WTC11 (cell line): ENCODE results near the gene AKT2. TPM values are rescaled to one million over a fixed set of nuclear protein-coding genes. Genes with fewer than 3 reads are reported as not detected.

Experiments used
- ATAC-seq: fragments of 200-7000 bp; cut with Tn5 transposase; 2 replicates; pipeline ENCODE4 v1.10.0; 2021; ENCODE audit warnings: mild to moderate bottlenecking, moderate library complexity
- CTCF ChIA-PET: fragments of 300-600 bp; sonication (Branson Sonifier 250); formaldehyde crosslinking; loops from one replicate; lab custom pipeline; 2021; ENCODE audit warnings: antibody characterized with exemption; lab: Charles Lee
- POLR2A ChIA-PET: fragments of 350-600 bp; sonication (Branson Sonifier 250); formaldehyde crosslinking; loops from one replicate; lab custom pipeline; 2021; ENCODE audit warnings: antibody characterized with exemption; lab: Charles Lee
- DNase-seq: peaks from one replicate; pipeline ENCODE4 v3.0.0; 2021; ENCODE audit warnings: low spot score
- H3K27ac Mint-ChIP-seq: 2 replicates; pipeline ENCODE4 v1.8.0; 2021; ENCODE audit warnings: mixed read lengths
- H3K27me3 Mint-ChIP-seq: 2 replicates; pipeline ENCODE4 v1.8.0; 2021; ENCODE audit warnings: low read depth, mild to moderate bottlenecking, moderate library complexity, mixed read lengths
- H3K36me3 Mint-ChIP-seq: 2 replicates; pipeline ENCODE4 v1.8.0; 2021; ENCODE audit warnings: mixed read lengths
- H3K4me1 Mint-ChIP-seq: 2 replicates; pipeline ENCODE4 v1.8.0; 2022; ENCODE audit warnings: mixed read lengths
- H3K4me3 Mint-ChIP-seq: 2 replicates; pipeline ENCODE4 v1.8.0; 2021; ENCODE audit warnings: mild to moderate bottlenecking, moderate library complexity, mixed read lengths
- H3K9me3 Mint-ChIP-seq: 2 replicates; pipeline ENCODE4 v1.8.0; 2021; ENCODE audit warnings: mixed read lengths
- ATF1 ChIP-seq: sonication (generic); formaldehyde crosslinking; IDR thresholded peaks from 2 replicates; pipeline ENCODE4 v1.8.1; 2023; ENCODE audit warnings: mild to moderate bottlenecking, moderate library complexity, missing genetic modification reagents
- CBFB ChIP-seq: sonication (generic); formaldehyde crosslinking; IDR thresholded peaks from 2 replicates; pipeline ENCODE4 v1.8.1; 2022; ENCODE audit warnings: mild to moderate bottlenecking, low read depth, missing genetic modification reagents
- CREB1 ChIP-seq: sonication (generic); formaldehyde crosslinking; IDR thresholded peaks from 2 replicates; pipeline ENCODE4 v1.8.0; 2023; ENCODE audit warnings: mild to moderate bottlenecking, missing genetic modification reagents
- ELF4 ChIP-seq: sonication (generic); formaldehyde crosslinking; IDR thresholded peaks from 2 replicates; pipeline ENCODE4 v1.8.1; 2022; ENCODE audit warnings: low read depth, mild to moderate bottlenecking, moderate library complexity, missing genetic modification reagents
- ETV6 ChIP-seq: sonication (generic); formaldehyde crosslinking; IDR thresholded peaks from 2 replicates; pipeline ENCODE4 v1.8.1; 2022; ENCODE audit warnings: mild to moderate bottlenecking, missing genetic modification reagents
- FOXJ3 ChIP-seq: sonication (generic); formaldehyde crosslinking; IDR thresholded peaks from 2 replicates; pipeline ENCODE4 v1.9.0; 2021; ENCODE audit warnings: missing genetic modification reagents, mild to moderate bottlenecking, borderline replicate concordance
- FOXK1 ChIP-seq: sonication (generic); formaldehyde crosslinking; IDR thresholded peaks from 2 replicates; pipeline ENCODE4 v1.8.0; 2022; ENCODE audit warnings: mild to moderate bottlenecking, moderate library complexity, missing genetic modification reagents
- FOXP4 ChIP-seq: sonication (generic); formaldehyde crosslinking; IDR thresholded peaks from 2 replicates; pipeline ENCODE4 v1.8.0; 2022; ENCODE audit warnings: mild to moderate bottlenecking, missing genetic modification reagents
- GRHL2 ChIP-seq: fragments of 250-450 bp; sonication (Bioruptor Pico); IDR thresholded peaks from 2 replicates; pipeline ENCODE4 v1.8.0; 2022; ENCODE audit warnings: mild to moderate bottlenecking, moderate library complexity; ENCODE audit not compliant: insufficient replicate concordance, severe bottlenecking
- HMGA2 ChIP-seq: fragments of 250-450 bp; sonication (Bioruptor Pico); IDR thresholded peaks from 2 replicates; pipeline ENCODE4 v1.4.0; 2021; ENCODE audit warnings: mild to moderate bottlenecking, moderate library complexity
- JUN ChIP-seq: sonication (generic); formaldehyde crosslinking; IDR thresholded peaks from 2 replicates; pipeline ENCODE4 v1.8.0; 2023; ENCODE audit warnings: mild to moderate bottlenecking, missing genetic modification reagents
- NFE2L1 ChIP-seq: sonication (generic); formaldehyde crosslinking; IDR thresholded peaks from 2 replicates; pipeline ENCODE4 v1.8.1; 2023; ENCODE audit warnings: missing genetic modification reagents
- RORB ChIP-seq: fragments of 250-450 bp; sonication (Bioruptor Pico); IDR thresholded peaks from 2 replicates; pipeline ENCODE4 v1.9.0; 2021; ENCODE audit warnings: mild to moderate bottlenecking
- SMAD3 ChIP-seq: sonication (generic); formaldehyde crosslinking; IDR thresholded peaks from 2 replicates; pipeline ENCODE4 v1.8.0; 2022; ENCODE audit warnings: missing genetic modification reagents, mild to moderate bottlenecking, borderline replicate concordance
- SMAD4 ChIP-seq: sonication (generic); formaldehyde crosslinking; IDR thresholded peaks from 2 replicates; pipeline ENCODE4 v1.8.0; 2022; ENCODE audit warnings: mild to moderate bottlenecking, missing genetic modification reagents
- STAT6 ChIP-seq: sonication (generic); formaldehyde crosslinking; conservative IDR thresholded peaks from 2 replicates; pipeline ENCODE4 v1.8.1; 2023; ENCODE audit warnings: mild to moderate bottlenecking, low read depth, missing genetic modification reagents, moderate library complexity
- TP53 ChIP-seq: sonication (generic); formaldehyde crosslinking; IDR thresholded peaks from 2 replicates; pipeline ENCODE4 v1.8.1; 2023; ENCODE audit warnings: mild to moderate bottlenecking, missing genetic modification reagents
- ZNF138 ChIP-seq: sonication (generic); formaldehyde crosslinking; conservative IDR thresholded peaks from 2 replicates; pipeline ENCODE4 v1.8.1; 2022; ENCODE audit warnings: mild to moderate bottlenecking, moderate library complexity, missing genetic modification reagents
- ZNF232 ChIP-seq: sonication (generic); formaldehyde crosslinking; IDR thresholded peaks from 2 replicates; pipeline ENCODE4 v1.8.0; 2022; ENCODE audit warnings: mild to moderate bottlenecking, missing genetic modification reagents
- ZNF317 ChIP-seq: sonication (generic); formaldehyde crosslinking; IDR thresholded peaks from 2 replicates; pipeline ENCODE4 v1.8.1; 2023; ENCODE audit warnings: low read depth, mild to moderate bottlenecking, moderate library complexity, missing genetic modification reagents, borderline replicate concordance
- total RNA-seq: library from RNA; stranded (reverse); gene quantifications from 3 replicates; pipeline ENCODE4 v1.2.3, GENCODE V29; 2021
- TF ChIP-seq, protein P1 (sequence below): fragments of 250-450 bp; sonication (Bioruptor Pico); conservative IDR thresholded peaks from 2 replicates; pipeline ENCODE4 v1.9.0; 2021; ENCODE audit warnings: mild to moderate bottlenecking
- TF ChIP-seq, protein P2 (sequence below): fragments of 250-450 bp; sonication (Bioruptor Pico); IDR thresholded peaks from 2 replicates; pipeline ENCODE4 v1.9.0; 2021; ENCODE audit warnings: mild to moderate bottlenecking

AKT2 gene
- total RNA-seq, 1 experiment from 2014 or later, result 156 TPM

DNA sequence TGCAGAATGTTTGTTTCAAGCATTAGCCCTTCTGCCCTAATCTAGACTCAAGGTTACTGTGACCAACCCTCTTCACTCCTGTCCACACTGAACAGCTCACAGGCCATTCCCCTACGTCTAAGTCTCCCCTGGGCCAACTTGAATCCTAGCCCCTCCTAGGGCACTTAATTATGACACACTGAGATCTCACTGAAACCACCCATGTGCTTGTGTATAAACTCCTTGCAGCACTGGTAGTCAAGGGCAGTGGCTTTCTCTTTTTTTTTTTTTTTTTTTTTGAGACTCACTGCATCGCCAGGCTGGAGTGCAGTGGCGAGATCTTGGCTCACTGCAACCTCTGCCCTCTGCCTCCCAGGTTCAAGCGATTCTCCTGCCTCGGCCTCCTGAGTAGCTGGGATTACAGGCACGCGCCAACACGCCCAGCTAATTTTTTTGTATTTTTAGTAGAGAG is 1.9 kb upstream of the AKT2 start (continued):
- no peak for TF ChIP-seq STAT6
- TF ChIP-seq, all 79 proteins: peak for 0

DNA sequence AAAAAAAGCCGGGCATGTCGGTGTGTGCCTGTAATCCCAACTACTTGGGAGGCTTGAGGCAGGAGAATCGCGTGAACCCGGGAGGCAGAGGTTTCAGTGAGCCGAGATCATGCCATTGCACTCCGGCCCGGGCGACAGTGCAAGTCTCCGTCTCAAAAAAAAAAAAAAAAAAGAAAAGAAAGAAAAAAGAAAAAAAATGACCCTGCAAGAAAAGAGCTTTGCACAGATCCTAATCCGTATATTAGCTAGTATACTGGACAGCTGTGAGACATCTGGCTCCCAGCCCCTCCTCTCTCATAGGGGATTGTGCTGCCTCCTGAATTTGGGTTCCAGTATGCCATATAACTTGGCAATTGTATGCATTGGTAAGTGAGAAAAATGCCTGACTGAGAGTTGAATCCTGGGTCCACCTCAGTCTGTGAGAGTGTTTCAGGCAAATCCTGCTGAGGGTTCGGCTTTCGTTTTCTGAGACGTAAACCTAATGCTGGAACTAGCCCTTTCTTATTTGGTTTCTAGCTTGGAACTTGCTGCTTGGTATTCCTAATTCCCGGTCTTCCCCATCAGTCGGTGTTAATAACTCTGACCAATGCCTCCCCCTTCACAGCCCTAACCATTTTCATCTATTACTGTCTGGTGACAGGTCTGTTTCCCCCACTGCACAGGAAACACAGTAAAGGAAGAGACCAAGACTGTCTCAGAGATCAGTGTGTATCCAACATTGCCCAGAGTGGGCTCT is 1.3 kb upstream of the AKT2 start:
- H3K27me3 Mint-ChIP-seq, result no peaks in the 10 kb centered on the region
- peaks cover 21% of the 10 kb centered on the region for H3K4me1 Mint-ChIP-seq
- ChIA-PET CTCF (interaction anchor here (0.6 to 1.2 kb wide), 3 partner anchors 19 to 1151 kb away, joined by 3 to 5 read pairs (median 3); no protein-coding TSS in a partner anchor), POLR2A (no interaction called here)
- H3K36me3 Mint-ChIP-seq, result no peaks in the 10 kb centered on the region
- TF ChIP-seq TP53 (CRISPR knock-in tag), result no peak
- no peak for TF ChIP-seq SMAD3 (CRISPR knock-in tag)
- no peak for TF ChIP-seq ZNF317
- TF ChIP-seq, protein P1, sequence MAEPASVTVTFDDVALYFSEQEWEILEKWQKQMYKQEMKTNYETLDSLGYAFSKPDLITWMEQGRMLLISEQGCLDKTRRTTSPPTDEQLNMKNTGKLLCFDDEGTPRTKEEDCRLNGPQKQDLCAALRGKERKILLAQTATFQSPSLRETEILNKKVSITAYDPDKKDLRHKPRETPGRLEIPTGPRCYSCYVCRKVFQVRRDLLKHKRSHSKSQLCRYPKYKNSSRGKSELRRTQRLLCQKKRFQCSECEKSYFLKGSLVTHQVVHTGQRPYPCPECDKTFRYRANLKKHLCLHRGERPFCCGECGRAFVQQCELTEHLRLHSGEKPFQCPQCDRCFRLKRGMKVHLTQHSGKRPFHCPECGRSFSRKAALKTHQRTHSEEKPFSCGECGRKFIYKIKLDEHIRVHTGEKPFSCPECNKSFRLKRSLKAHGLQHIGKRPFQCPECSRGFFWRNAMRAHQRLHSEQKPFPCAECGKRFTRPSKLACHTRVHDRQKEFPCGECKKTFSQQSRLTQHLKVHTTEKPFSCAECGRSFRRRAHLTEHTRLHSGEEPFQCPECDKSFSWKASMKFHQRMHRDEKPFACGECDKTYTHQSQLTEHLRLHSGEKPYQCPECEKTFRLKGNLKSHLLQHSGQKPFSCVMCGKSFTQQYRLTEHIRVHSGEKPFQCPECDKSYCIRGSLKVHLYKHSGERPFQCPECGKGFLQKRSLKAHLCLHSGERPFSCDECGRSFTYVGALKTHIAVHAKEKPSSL (CRISPR knock-in tag), result no peak
- no peak for TF ChIP-seq ZNF232 (CRISPR knock-in tag)
- TF ChIP-seq GRHL2, result no peak
- TF ChIP-seq SMAD4 (CRISPR knock-in tag), result no peak
- no peak for TF ChIP-seq ZNF138 (CRISPR knock-in tag)
- no peak for TF ChIP-seq ELF4 (CRISPR knock-in tag)
- H3K9me3 Mint-ChIP-seq, result no peaks in the 10 kb centered on the region
- no peak for DNase-seq
- ATAC-seq, result no peak
- H3K4me3 Mint-ChIP-seq, result peak overlapping the region; percentile 80
- H3K27ac Mint-ChIP-seq, result peak overlapping the region; percentile 99

DNA sequence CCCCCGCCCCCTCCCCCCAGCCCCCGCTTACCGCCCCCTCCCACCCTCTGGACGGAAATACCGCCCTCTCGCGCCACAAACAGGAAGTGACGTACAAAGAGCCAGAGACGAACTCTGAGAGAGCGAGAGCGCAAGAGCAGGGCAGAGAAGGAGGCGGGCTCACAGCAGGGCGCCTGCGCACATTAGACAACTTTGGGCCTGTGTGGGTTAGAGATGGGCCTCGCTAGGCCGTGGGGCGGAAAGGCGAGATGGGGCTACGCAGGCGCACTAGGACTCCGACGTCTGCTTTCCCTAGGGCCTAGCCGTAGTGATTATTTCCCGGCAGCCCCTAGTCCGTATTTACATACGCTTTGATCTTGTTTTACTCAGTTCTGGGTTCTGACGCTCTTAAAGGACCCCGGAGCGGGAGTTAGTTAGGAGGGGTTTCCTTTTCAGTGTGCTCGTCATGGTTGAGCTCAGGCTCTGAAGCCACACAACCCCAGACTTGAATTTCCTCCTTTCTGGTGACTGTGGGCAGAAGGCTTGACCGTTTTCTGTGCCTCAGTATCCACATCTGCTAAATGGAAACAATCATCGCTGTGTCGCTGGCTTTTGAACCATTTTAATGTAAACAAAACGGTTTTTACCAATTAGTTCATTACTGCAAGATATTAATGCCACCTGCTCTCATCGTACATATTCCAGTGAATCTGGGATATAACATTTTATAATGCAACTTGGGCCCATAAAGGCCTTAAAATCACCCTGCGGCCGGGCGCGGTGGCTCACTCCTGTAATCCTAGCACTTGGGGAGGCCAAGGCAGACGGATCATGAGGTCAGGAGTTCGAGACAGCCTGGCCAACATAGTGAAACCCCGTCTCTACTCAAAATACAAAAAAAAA is 449 bp upstream of the AKT2 start:
- Mint-ChIP-seq H3K4me3 (peak overlapping the region; percentile 80), H3K4me1 (peaks cover 27% of the 10 kb centered on the region), H3K36me3 (no peaks in the 10 kb centered on the region), H3K27ac (peak overlapping the region; percentile 99), H3K27me3 (no peaks in the 10 kb centered on the region), H3K9me3 (no peaks in the 10 kb centered on the region)
- peak; percentile 99 for DNase-seq
- CTCF ChIA-PET, result interaction anchor here (0.6 to 1.2 kb wide), 7 partner anchors 15 to 521 kb away, joined by 3 to 5 read pairs (median 3); no protein-coding TSS in a partner anchor
- ATAC-seq, result peak; percentile 86
- POLR2A ChIA-PET, result no interaction called here
- TF ChIP-seq CREB1 (CRISPR knock-in tag), result no peak
- TF ChIP-seq RORB (CRISPR knock-in tag), result no peak
- TF ChIP-seq FOXK1 (CRISPR knock-in tag), result peak; percentile 50; the same call in 1 of the 2 replicates
- no peak for TF ChIP-seq GRHL2
- TF ChIP-seq FOXJ3 (CRISPR knock-in tag), result no peak
- no peak for TF ChIP-seq JUN (CRISPR knock-in tag)
- no peak for TF ChIP-seq ATF1 (CRISPR knock-in tag)
- TF ChIP-seq FOXP4 (CRISPR knock-in tag), result peak; percentile 11; the same call in 1 of the 2 replicates
- peak; percentile 36; the same call in 1 of the 2 replicates for TF ChIP-seq ETV6 (CRISPR knock-in tag)
- no peak for TF ChIP-seq CBFB
- TF ChIP-seq HMGA2 (CRISPR knock-in tag), result 0 out of 2 replicates have a peak, but pooled peaks have one; percentile 9
- TF ChIP-seq, protein P2, sequence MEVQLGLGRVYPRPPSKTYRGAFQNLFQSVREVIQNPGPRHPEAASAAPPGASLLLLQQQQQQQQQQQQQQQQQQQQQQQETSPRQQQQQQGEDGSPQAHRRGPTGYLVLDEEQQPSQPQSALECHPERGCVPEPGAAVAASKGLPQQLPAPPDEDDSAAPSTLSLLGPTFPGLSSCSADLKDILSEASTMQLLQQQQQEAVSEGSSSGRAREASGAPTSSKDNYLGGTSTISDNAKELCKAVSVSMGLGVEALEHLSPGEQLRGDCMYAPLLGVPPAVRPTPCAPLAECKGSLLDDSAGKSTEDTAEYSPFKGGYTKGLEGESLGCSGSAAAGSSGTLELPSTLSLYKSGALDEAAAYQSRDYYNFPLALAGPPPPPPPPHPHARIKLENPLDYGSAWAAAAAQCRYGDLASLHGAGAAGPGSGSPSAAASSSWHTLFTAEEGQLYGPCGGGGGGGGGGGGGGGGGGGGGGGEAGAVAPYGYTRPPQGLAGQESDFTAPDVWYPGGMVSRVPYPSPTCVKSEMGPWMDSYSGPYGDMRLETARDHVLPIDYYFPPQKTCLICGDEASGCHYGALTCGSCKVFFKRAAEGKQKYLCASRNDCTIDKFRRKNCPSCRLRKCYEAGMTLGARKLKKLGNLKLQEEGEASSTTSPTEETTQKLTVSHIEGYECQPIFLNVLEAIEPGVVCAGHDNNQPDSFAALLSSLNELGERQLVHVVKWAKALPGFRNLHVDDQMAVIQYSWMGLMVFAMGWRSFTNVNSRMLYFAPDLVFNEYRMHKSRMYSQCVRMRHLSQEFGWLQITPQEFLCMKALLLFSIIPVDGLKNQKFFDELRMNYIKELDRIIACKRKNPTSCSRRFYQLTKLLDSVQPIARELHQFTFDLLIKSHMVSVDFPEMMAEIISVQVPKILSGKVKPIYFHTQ (CRISPR knock-in tag), result no peak
- TF ChIP-seq NFE2L1 (CRISPR knock-in tag), result no peak
